Stimulated activated CD8-positive, alpha-beta memory T cell treated with anti-CD3 and anti-CD28 coated beads, Interleukin-12 subunit alpha, Interleukin-12 subunit beta, amount 100 ng/mL, for 4 hours (primary cell): Measurements from ENCODE around the gene PYGO1.
"Not testable (repeated sequence)": the region's sequence is repeated elsewhere in the genome, so short reads cannot be mapped to it uniquely, and the experiment has no call there.

Experiments
- DNase-seq: peaks from one replicate; pipeline ENCODE4 v3.0.0-alpha.2; 2020; ENCODE audit warnings: low read depth

Gene PYGO1

DNA sequence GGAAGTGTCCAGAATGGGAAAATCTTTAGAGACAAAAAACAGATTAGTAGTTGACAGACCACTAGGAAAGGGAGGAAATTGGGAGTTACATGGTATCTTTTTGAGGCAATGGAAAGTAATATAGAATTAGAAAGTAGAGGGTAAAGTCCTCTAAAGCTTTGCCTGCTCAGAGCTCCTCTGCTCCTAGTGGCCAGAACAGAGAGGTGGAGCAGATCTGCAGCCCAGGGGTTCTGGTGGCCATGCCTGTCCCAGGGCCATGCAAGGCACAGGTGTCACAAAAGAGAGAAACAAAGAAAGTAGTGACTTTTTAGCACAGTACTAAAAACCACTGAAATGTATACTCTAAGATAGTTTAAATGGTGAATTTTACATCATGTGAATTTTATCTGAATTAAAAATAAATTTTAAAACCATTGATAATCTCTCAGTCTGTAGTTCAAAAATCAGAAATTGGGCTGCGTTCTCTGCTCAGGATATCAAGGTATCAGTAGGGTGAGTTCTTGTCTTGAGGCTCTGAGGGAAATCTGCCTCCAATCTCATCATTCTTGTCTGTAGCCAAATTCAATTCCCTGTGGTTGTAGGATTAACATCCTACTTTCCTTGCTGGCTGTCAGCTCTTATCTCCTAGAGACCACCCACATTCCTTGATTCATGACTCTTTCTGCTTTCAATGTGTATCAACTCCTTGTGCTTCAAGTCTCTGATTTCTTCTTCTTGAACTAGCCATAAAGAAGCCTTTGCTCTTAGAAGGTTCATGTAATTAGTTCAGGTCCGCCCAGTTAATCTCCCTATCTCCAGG is 23.6 kb downstream of the PYGO1 start:
- DNase-seq = no peak

DNA sequence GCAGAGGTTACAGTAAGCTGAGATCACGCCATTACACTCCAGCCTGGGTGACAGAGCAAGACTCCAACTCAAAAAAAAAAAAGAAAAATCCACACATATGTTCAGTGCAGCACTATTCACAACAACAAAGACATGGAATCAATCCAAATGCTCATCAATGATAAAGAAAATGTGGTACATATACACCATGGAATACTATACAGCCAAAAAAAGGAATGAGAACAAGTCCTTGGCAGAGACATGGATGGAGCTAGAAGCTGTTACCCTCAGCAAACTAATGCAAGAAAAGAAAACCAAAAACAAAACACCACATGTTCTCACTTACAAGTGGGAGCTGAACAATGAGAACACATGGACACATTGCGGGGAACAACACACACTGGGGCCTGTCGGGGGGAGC is 25.5 kb downstream of the PYGO1 start:
- no peak for DNase-seq

DNA sequence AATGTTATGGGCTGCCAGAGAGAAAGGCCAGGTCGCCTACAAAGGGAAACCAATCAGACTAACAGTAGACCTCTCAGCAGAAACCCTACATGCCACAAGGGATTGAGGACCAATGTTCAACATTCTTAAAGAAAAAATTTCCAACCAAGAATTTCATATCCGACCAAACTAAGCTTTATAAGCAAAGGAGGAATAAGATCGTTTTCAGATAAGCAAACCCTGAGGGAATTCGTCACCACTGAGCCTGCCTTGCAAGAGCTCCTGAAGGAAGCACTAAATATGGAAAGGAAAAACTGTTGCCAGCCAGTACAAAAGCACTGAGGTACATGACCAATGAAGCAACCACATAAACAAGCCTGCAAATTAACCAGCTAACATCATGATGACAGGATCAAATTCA is 33.1 kb downstream of the PYGO1 start:
- DNase-seq = no peak

DNA sequence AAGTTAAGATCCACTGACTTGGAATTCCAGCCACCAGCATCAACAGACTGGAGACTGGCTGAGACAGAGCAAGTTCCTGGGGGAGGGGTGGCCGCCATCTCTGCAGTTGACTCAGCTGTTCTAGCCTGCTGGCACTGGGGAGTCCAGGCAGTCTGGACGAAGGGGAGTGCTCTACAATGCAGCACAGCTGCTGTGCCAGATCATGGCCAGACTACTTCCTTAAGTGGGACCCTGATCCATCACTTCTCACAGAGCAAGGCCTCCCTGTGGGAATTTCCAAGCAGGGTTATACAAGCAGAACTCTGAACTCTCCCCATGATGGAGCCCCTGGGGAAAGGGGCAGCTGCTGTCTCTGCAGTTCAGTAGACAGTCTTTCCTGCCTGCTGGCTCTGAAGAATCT is 35.2 kb downstream of the PYGO1 start:
- DNase-seq = no peak

DNA sequence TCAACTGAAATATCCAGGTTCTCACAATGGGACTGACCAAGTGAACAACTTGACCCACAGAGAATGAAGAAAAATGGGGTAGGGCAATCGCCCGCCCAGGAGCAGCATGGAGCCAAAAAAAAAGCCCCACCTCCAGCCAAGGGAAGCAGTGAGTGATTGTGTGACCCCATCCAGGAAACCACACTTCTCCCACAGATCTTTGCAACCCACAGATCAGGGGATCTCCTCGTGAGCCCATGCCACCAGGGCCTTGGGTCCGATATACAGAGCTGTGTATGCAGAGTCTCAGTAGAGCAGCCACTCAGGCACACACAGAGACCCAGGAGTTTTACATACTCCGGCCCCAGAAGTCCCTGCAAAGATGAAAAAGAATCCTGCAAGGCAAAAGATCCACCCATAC is 35.7 kb downstream of the PYGO1 start:
- no peak for DNase-seq

DNA sequence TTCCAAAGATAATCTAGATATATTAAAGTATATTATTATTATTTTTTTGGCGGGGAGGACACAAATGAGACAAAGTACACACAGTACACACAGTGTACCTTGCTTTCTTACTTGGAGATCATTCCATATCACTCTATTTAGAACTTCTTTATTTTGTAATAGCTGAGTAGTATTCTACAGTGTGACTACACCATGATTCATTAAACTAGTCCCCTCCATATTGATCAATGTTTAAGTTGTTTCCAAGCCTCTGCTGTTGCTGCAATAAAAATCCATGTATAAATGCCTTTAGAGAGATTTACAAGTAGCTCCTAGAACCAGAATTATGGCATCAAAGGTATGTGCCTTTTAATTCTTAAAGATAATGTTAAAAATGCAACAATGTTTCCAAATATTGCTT is 38.8 kb downstream of the PYGO1 start:
- DNase-seq = no peak

DNA sequence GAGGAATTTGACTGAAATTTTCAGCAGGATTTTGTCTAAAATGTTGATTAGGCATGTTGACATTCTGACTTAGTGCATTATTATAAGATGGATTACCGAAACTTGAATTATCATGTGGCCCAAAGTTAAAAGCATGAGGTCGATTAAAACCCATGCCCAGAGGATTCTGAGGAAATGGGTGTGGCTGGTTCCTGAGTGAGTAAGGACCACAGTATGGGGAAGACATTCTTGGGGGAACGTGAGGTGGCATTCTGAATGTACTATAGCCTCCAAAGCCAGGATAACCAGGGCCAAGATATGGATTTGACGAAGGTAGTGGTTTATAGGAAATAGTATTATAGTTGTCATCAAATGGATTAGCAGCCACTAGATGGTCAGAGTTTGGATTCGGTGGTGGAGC is 41.4 kb downstream of the PYGO1 start:
- no peak for DNase-seq

DNA sequence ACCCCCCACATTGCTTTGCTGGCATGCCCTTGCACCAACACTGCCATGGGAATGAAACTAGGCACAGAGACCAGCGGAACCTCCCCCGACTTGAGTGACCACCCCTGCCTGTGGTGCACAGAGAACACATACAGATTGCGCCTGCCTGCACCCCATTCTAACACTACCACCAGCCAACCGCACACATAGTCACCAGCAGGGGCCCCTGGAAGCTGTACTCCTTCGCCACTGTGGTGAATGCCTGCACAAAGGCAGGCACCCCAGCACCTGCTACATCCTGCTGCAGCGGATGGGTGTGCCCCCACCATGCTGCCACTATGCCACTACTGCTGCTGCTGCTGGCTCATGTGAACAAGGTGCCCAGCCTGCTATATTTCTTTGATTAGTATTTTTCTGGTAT is 52.7 kb downstream of the PYGO1 start:
- no peak for DNase-seq

DNA sequence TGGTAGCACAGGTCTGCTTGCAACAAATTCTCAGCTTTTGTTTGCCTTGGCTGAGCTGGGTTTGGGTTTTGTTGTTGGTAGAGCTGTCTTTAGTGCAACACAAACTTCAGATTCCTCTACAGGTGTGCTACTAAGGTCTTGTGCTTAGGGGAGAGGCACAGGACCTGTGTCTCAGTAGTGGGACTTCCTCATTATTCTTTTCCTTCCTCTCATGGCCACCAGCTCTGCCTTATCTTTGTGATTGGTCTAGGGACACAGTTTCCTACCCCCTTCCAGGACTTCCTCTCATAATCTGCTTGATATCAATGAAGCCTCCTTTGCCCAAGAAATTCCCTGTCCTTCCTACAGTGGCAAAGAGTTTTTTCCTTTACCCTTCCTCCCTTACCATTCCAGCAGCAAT is 55.2 kb downstream of the PYGO1 start:
- DNase-seq = no peak

DNA sequence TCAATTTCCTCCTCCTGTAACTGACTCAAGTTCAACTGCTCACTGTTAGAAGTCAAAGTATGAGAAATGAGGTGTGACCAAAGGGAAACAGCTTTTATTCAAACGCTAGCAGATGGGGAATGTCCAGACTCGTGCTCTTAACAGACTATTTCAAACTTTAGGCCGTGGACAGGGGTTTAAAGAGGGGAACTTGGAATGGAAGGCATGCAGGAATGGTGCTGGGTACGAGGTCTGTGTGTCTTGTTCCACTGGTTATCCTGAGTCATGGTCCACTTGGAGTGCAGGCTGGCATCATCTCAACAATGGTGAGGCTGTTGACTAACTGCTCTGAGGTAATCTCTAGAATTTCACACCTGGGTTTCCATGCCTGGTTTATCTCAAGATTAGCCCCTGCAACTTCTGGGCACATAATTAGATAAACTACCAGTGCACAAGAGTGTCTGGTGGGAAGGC is 57.3 kb downstream of the PYGO1 start:
- DNase-seq = no peak

DNA sequence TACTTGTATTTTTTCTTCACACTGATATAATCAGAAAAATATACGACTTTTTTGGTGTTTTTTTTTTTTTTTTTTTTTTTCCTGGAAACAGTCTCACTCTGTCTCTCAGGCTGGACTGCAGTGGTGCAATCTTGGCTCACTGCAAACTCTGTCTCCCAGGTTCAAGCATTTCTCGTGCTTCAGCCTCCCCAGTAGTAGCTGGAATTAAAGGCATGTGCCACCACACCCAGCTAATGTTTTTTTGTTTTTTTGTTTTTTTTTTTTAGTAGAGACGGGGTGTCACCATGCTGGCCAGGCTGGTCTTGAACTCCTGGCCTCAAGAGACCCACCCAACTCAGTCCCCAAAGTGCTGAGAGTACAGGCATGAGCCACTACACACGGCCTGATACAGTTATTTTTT is 59.3 kb downstream of the PYGO1 start:
- no peak for DNase-seq

DNA sequence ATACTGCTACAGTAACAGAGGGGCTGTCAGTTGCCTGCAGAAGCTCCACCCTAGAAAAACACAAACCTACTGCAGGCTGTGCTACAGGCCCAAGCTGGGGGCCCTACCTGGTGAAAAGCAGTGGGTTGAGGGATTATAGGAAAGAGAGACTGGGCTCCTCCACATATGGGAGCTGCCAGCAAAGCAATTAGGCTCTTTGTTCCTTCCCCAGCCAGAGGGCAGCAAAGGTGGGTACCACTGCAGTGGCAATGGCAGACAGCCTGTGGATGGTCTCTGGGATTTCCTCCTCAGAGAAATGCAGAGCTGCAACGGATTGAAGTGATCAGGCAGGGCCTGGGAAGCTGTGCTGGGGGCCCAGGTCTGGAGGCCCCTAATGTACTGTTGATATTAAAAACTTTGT is 61.0 kb downstream of the PYGO1 start:
- no peak for DNase-seq

DNA sequence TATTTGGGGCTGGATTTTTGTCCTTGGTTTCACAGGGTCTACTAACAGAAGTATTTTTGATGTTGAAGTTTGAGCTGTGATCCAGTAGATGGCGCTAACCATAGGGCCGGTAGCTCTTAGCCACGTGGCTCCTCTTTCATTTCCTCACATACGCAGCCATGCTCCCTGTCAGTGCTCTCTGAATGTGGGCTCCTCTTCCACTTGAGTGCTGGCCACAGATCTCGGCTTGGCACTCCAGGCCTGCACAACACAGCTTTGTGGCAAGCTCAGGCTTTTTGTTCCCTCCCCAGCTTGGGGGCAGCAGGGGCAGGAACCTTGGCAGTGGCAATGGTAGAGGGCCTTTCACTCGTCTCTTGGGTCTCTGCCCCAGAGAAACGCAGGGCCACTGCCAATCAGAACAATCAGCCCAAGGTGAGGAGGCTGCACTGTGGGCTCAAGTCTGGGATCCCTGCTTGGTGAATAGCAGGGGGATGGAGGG is 61.5 kb downstream of the PYGO1 start:
- DNase-seq = no peak

DNA sequence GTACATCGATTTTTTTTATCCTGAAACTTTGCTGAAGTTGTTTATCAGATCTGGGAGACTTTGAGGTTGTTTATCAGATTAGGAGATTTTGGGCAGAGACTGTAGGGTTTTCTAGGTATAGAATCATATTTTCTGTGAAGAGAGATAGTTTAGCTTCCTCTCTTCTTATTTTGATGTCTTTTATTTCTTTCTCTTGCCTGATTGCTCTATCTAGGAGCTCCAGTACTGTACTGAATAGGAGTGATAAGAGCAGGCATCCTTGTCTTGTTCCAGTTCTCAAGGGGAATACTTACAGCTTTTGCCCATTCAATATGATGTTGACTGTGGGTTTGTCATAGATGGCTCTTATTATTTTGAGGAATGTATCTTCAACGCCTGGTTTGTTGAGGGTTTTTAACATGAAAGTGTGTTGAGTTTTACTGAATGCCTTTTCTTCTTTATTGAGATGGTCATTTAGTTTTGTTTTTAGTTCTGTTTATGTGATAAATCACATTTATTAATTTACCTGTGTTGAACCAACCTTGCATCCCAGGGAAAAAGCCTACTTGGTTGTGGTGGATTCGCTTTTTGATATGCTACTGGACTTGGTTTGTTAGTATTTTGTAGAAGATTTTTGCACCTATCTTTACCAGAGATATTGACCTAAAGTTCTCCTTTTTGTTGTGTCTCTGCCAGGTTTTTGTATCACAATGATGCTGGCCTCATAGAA is 65.2 kb downstream of the PYGO1 start:
- no peak for DNase-seq

DNA sequence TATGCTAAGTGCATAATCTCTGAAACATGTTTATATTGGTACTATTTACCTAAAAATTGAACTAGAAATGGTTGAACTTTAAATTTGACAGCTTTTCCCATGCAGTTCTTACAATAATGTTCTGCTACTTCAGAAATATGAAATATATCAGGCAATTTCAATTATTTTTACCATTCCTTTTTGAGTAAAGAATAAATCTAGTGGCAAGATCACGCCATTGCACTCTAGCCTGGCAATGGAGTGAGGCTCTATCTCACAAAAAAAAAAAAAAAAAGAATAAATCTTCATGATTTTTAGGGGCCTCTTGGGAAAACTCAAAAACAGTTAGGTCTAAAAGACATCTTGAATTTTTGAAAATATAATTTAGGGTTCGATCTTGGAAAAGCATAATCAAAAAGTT is 69.5 kb downstream of the PYGO1 start:
- DNase-seq = no peak

DNA sequence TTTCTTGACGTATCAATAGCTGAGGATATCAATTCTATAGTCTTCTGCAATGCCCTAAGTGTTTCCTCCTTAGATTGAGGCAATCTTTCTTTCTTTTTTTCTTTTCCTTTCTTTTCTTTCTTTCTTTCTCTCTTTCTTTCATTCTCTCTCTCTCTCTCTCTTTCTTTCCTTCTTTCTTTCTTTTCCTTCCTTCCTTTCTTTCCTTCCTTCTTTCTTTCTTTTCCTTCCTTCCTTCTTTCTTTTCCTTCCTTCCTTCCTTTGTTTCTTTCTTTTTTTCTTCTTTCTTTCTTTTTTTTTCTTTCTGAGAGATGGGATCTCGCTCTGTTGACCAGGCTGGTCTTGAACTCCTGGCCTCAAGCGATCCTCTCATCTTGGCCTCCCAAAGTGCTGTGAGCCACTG is 70.1 kb downstream of the PYGO1 start:
- no peak for DNase-seq

DNA sequence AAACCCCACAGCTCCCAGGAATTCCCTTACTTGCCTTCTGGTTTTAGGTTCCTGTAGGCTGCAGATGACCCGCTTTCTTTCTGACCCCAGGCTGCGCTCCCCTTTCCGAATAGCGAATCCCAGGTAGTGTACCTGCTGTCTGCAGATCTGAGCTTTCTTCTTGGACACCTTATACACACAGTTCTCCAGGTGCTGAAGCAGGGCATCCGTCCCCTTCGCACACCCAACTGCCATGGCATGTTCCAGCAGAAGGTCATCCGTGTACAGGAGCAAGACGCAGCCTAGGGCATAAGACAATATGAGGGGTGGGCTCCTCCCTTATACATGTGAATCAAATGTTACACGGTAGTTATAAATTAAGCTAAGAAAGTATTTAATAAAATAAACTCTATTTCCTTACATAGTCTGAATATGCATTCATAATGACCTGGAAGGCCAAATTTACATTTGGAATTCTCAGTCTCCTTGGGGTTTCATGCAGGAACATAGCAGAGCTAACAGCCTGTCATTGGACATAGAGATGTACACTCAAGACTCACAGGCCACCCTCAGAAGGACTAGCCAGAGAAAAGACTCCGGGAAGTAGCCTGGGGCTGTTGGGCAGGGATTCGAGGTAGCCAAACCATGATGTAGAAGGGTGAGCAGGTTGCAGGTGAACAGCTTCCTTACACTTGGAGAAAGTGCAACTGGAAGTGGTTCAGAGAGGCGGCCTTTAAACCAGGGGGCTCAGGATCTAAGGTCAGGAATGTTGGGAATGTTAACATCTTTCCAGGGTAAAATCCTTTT is 72.0 kb downstream of the PYGO1 start:
- no peak for DNase-seq

DNA sequence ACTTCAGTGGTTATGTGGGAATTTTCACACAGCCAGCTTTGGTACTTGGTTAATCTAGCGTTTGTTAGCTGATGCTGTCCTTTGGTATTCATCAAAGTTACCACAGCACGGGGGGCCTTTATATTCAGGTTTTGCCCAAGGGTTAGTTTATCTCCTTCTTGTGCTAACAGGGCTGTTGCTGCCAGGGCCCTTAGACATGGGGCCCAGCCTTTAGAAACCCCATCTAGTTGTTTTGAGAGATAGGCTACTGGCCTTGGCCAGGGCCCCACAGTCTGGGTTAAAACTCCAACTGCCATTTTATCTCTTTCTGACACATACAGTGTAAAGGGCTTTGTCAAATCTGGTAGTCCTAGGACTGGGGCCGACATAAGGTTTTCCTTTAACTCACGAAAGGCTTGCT is 72.7 kb downstream of the PYGO1 start:
- no peak for DNase-seq

DNA sequence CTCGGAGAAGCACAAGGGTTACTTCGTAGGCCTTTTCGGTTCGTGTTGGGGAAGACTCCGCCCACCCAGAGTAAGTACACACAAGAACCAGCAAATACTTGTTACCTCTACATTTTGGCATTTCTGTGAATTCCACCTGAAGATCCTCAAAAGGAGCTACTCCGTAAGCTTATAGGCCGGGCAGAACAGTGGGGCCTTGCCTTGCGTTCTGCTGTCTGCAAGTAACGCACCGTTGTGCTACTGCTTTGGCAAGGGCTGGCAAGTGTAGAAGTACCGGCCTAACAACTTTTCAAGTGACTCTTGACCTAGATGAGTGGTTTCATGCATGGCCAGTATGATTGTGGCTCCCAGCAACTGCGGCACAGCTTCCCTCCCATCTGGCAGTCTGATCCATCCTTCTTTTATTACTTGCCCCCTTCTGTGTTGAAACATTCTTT is 73.7 kb downstream of the PYGO1 start:
- no peak for DNase-seq

DNA sequence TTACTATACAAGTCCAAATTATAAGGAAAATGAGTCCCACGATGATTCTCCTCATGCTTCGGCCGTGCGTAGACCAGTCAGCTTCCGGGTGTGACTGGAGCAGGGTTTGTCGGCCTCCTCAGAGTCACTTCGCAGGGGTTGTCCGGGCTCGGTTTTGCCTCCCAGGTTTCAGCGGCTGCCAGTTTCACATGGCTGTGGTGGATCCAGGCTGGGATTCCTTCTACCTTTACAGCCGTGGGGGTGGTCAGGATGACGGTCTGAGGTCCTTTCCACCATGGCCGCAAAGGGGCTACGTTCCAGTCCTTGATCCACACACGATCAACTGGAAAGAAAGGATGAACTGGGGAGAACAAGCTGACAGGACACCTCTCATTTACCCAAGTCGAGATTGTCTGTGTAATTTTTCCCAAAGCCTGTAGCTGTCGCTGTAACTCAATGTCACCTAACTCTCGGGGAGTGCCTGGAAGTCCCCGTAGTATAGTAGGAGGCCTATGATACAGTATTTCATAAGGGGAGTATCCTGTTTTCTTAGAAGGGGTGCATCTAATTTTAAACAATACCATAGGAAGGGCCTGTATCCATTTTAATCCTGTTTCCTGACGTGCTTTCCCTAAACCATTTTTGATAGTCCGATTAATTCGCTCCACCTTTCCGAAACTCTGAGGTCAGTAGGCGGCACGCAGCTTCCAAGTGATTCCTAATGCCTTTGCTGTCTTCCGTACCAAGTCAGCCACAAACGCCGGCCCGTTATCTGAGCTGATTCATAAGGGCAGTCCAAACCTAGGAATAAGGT is 74.3 kb downstream of the PYGO1 start:
- DNase-seq = not testable (repeated sequence)

DNA sequence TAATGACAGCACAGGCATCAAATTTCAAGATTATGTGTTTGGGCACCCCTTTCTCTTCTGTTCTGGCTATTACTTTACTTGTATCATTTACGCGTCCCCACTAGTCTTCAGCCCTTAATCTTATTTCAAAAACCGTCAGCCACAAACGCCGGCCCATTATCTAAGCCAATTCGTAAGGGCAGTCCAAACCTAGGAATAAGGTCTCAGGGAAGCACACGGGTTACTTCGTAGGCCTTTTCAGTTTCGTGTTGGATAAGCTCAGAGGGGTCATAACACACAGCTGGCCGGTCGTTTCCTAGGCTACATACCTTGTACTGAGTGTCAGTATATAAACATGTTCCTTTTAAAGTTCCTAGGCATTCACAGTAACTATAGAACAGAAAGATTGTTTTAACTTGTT is 75.0 kb downstream of the PYGO1 start:
- DNase-seq = no peak

DNA sequence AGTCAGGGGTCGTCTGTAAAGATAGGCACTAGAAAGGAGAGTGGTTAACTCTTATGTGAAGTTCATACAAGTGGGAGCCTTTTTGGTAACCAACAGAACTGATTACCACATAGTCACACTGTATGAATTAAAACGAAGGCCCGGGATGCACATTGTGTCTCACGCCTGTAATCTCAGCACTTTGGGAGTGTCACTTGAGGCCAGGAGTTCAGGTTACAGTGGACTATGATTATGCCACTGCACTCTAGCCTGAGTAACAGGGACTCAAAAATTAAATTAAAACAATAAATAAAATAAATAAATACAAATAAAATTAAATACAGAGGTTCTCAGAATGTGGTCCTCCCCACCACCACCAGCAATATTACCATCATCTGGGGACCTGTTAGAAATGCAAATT is 80.6 kb downstream of the PYGO1 start:
- no peak for DNase-seq
